ENCODE results near the gene FBN3.
"Not testable (repeated sequence)": the region's sequence is repeated elsewhere in the genome, so short reads cannot be mapped to it uniquely, and the experiment has no call there.

Gene FBN3

GRCh38 chr19:8116437-8117293 is 32.7 kb downstream of the FBN3 start:
- H3K9me3 Mint-ChIP-seq, result no peaks in the 10 kb centered on the region
- no peaks in the 10 kb centered on the region for H3K36me3 Mint-ChIP-seq (ENCODE audit: low read depth)

GRCh38 chr19:8115805-8116396 is 33.5 kb downstream of the FBN3 start:
- H3K4me1 Mint-ChIP-seq, result no peaks in the 10 kb centered on the region
- H3K27me3 Mint-ChIP-seq, result peaks cover 1% of the 10 kb centered on the region
- H3K36me3 Mint-ChIP-seq (ENCODE audit: low read depth), result no peaks in the 10 kb centered on the region
- no peak for ATAC-seq
- H3K4me3 Mint-ChIP-seq, result no peak overlapping the region
- H3K9me3 Mint-ChIP-seq, result no peaks in the 10 kb centered on the region
- no peak for DNase-seq
- H3K27ac Mint-ChIP-seq, result no peak overlapping the region

More at GRCh38 chr19:8116437-8117293, 32.7 kb downstream of the FBN3 start:
- Mint-ChIP-seq H3K4me1 (no peaks in the 10 kb centered on the region), H3K4me3 (no peak overlapping the region), H3K27ac (no peak overlapping the region), H3K27me3 (peaks cover 1% of the 10 kb centered on the region)
- DNase-seq, result no peak
- no peak for ATAC-seq

GRCh38 chr19:8113017-8113416 is 36.4 kb downstream of the FBN3 start:
- Mint-ChIP-seq H3K9me3 (no peaks in the 10 kb centered on the region), H3K4me3 (no peak overlapping the region), H3K27me3 (peaks cover 15% of the 10 kb centered on the region)

GRCh38 chr19:8111376-8111775 is 38.0 kb downstream of the FBN3 start:
- Mint-ChIP-seq H3K4me1 (no peaks in the 10 kb centered on the region), H3K27me3 (peaks cover 15% of the 10 kb centered on the region), H3K4me3 (no peak overlapping the region), H3K27ac (no peak overlapping the region), H3K36me3 (ENCODE audit: low read depth) (no peaks in the 10 kb centered on the region), H3K9me3 (no peaks in the 10 kb centered on the region)
- DNase-seq (no peak), ATAC-seq (no peak)

More at GRCh38 chr19:8113017-8113416, 36.4 kb downstream of the FBN3 start:
- no peak for ATAC-seq
- no peaks in the 10 kb centered on the region for H3K36me3 Mint-ChIP-seq (ENCODE audit: low read depth)
- no peak overlapping the region for H3K27ac Mint-ChIP-seq
- no peaks in the 10 kb centered on the region for H3K4me1 Mint-ChIP-seq
- DNase-seq, result no peak

- H3K4me3 Mint-ChIP-seq, result no peak overlapping the region
These were observed 38.5 kb downstream of the FBN3 start for GRCh38 chr19:8110931-8111330.

GRCh38 chr19:8109890-8110662 is 39.3 kb downstream of the FBN3 start:
- DNase-seq (no peak), ATAC-seq (no peak)
- Mint-ChIP-seq H3K36me3 (ENCODE audit: low read depth) (no peaks in the 10 kb centered on the region), H3K27me3 (peaks cover 20% of the 10 kb centered on the region), H3K4me1 (no peaks in the 10 kb centered on the region), H3K27ac (no peak overlapping the region), H3K4me3 (no peak overlapping the region), H3K9me3 (no peaks in the 10 kb centered on the region)

More at GRCh38 chr19:8110931-8111330, 38.5 kb downstream of the FBN3 start:
- Mint-ChIP-seq H3K4me1 (no peaks in the 10 kb centered on the region), H3K27ac (no peak overlapping the region), H3K27me3 (peaks cover 15% of the 10 kb centered on the region), H3K9me3 (no peaks in the 10 kb centered on the region), H3K36me3 (ENCODE audit: low read depth) (no peaks in the 10 kb centered on the region)
- ATAC-seq (no peak), DNase-seq (no peak)

GRCh38 chr19:8109455-8109854 is 39.9 kb downstream of the FBN3 start:
- Mint-ChIP-seq H3K36me3 (ENCODE audit: low read depth) (no peaks in the 10 kb centered on the region), H3K9me3 (no peaks in the 10 kb centered on the region), H3K27ac (no peak overlapping the region), H3K4me3 (no peak overlapping the region), H3K4me1 (no peaks in the 10 kb centered on the region), H3K27me3 (peaks cover 20% of the 10 kb centered on the region)
- DNase-seq (no peak), ATAC-seq (no peak)

- peaks cover 20% of the 10 kb centered on the region for H3K27me3 Mint-ChIP-seq
- H3K9me3 Mint-ChIP-seq, result no peaks in the 10 kb centered on the region
- no peak for DNase-seq
- no peaks in the 10 kb centered on the region for H3K36me3 Mint-ChIP-seq (ENCODE audit: low read depth)
- no peak overlapping the region for H3K4me3 Mint-ChIP-seq
- H3K4me1 Mint-ChIP-seq, result no peaks in the 10 kb centered on the region
- no peak for ATAC-seq
- H3K27ac Mint-ChIP-seq, result no peak overlapping the region
These were observed 40.6 kb downstream of the FBN3 start for GRCh38 chr19:8108560-8109445.

GRCh38 chr19:8107301-8107903 is 42.0 kb downstream of the FBN3 start:
- ATAC-seq (no peak), DNase-seq (no peak)
- Mint-ChIP-seq H3K4me1 (no peaks in the 10 kb centered on the region), H3K27ac (no peak overlapping the region), H3K27me3 (peaks cover 19% of the 10 kb centered on the region), H3K4me3 (no peak overlapping the region), H3K9me3 (no peaks in the 10 kb centered on the region), H3K36me3 (ENCODE audit: low read depth) (no peaks in the 10 kb centered on the region)

GRCh38 chr19:8105471-8105870 is 43.9 kb downstream of the FBN3 start:
- H3K36me3 Mint-ChIP-seq (ENCODE audit: low read depth), result no peaks in the 10 kb centered on the region
- DNase-seq, result no peak
- ATAC-seq, result no peak
- no peaks in the 10 kb centered on the region for H3K4me1 Mint-ChIP-seq
- H3K4me3 Mint-ChIP-seq, result no peak overlapping the region
- H3K9me3 Mint-ChIP-seq, result no peaks in the 10 kb centered on the region
- peaks cover 19% of the 10 kb centered on the region for H3K27me3 Mint-ChIP-seq
- H3K27ac Mint-ChIP-seq, result no peak overlapping the region

GRCh38 chr19:8101910-8102309 is 47.5 kb downstream of the FBN3 start:
- not testable (repeated sequence) for H3K4me3 Mint-ChIP-seq; H3K9me3 Mint-ChIP-seq; H3K4me1 Mint-ChIP-seq; ATAC-seq; H3K27me3 Mint-ChIP-seq; H3K27ac Mint-ChIP-seq; DNase-seq; H3K36me3 Mint-ChIP-seq (ENCODE audit: low read depth)

GRCh38 chr19:8101311-8101710 is 48.1 kb downstream of the FBN3 start:
- ATAC-seq (no peak), DNase-seq (no peak)
- Mint-ChIP-seq H3K36me3 (ENCODE audit: low read depth) (peaks cover 2% of the 10 kb centered on the region), H3K9me3 (peaks cover 12% of the 10 kb centered on the region), H3K4me1 (no peaks in the 10 kb centered on the region), H3K27me3 (peaks cover 10% of the 10 kb centered on the region), H3K4me3 (no peak overlapping the region), H3K27ac (no peak overlapping the region)

GRCh38 chr19:8097681-8098567 is 51.5 kb downstream of the FBN3 start:
- peaks cover 28% of the 10 kb centered on the region for H3K9me3 Mint-ChIP-seq
- peaks cover 2% of the 10 kb centered on the region for H3K36me3 Mint-ChIP-seq (ENCODE audit: low read depth)
- H3K27me3 Mint-ChIP-seq, result peaks cover 5% of the 10 kb centered on the region
- no peak for ATAC-seq
- H3K4me1 Mint-ChIP-seq, result no peaks in the 10 kb centered on the region
- no peak overlapping the region for H3K27ac Mint-ChIP-seq
- DNase-seq, result no peak
- no peak overlapping the region for H3K4me3 Mint-ChIP-seq

Data from activated naive CD8-positive, alpha-beta T cell treated with anti-CD3 and anti-CD28 coated beads, Interleukin-2, amount 50 U/mL, for 24 hours (primary cell).